ENCODE measurements around the gene TRIM33.

DNA sequence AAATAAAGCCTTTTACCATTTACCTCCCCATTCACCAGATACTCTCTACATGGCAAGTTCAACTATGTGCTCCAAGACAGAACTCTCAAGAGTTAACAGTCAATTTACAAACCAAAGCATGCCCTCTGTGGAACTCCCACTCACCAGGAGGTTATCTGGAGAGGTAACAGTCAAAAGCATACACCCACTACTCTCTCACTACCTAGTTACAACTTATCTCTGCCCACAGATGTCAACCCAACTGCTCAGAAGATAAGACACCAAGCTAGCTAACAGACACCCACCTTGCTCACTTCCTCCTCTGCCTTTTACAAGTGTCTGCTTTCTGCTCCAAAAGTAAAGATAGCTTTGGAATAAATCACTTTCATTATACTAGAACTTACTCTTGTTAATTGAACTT lies 131.0 kb downstream of the TRIM33 start:
- TF ChIP-seq, protein P1, sequence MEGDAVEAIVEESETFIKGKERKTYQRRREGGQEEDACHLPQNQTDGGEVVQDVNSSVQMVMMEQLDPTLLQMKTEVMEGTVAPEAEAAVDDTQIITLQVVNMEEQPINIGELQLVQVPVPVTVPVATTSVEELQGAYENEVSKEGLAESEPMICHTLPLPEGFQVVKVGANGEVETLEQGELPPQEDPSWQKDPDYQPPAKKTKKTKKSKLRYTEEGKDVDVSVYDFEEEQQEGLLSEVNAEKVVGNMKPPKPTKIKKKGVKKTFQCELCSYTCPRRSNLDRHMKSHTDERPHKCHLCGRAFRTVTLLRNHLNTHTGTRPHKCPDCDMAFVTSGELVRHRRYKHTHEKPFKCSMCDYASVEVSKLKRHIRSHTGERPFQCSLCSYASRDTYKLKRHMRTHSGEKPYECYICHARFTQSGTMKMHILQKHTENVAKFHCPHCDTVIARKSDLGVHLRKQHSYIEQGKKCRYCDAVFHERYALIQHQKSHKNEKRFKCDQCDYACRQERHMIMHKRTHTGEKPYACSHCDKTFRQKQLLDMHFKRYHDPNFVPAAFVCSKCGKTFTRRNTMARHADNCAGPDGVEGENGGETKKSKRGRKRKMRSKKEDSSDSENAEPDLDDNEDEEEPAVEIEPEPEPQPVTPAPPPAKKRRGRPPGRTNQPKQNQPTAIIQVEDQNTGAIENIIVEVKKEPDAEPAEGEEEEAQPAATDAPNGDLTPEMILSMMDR (IDR thresholded peaks at IDR 0.05; ENCODE audit: low read length): no peak
- TF ChIP-seq EZH2 (optimal IDR thresholded peaks at IDR 0.05; ENCODE audit: low read depth, low read length): no peak
- no peak for TF ChIP-seq EZH2phosphoT487 (IDR thresholded peaks at IDR 0.05; ENCODE audit: low read length)

Data from MM.1S (cell line).